ENCODE results near the gene FN1.

The FN1 gene

GRCh38 chr2:215384710-215385109 is 51.2 kb downstream of the FN1 start:
- TF ChIP-seq CTCF (conservative IDR thresholded peaks at IDR 0.05): no peak
- no peak for TF ChIP-seq ZFX (IDR thresholded peaks at IDR 0.05)
- no peak overlapping the region for H3K27ac ChIP-seq

GRCh38 chr2:215383652-215384279 is 52.1 kb downstream of the FN1 start:
- TF ChIP-seq CTCF (conservative IDR thresholded peaks at IDR 0.05): no peak
- no peak for TF ChIP-seq ZFX (IDR thresholded peaks at IDR 0.05)
- no peak overlapping the region for H3K27ac ChIP-seq

- TF ChIP-seq ZFX (IDR thresholded peaks at IDR 0.05) (no peak), CTCF (conservative IDR thresholded peaks at IDR 0.05) (no peak)
These were observed 53.4 kb downstream of the FN1 start for GRCh38 chr2:215382480-215382879.

GRCh38 chr2:215382011-215382410 is 53.9 kb downstream of the FN1 start:
- no peak for TF ChIP-seq ZFX (IDR thresholded peaks at IDR 0.05)
- TF ChIP-seq CTCF (conservative IDR thresholded peaks at IDR 0.05): no peak
- H3K27ac ChIP-seq: no peak overlapping the region

More at GRCh38 chr2:215382480-215382879, 53.4 kb downstream of the FN1 start:
- no peak overlapping the region for H3K27ac ChIP-seq

GRCh38 chr2:215380699-215381098 is 55.2 kb downstream of the FN1 start:
- TF ChIP-seq CTCF (conservative IDR thresholded peaks at IDR 0.05): no peak
- TF ChIP-seq ZFX (IDR thresholded peaks at IDR 0.05): no peak
- H3K27ac ChIP-seq: no peak overlapping the region

GRCh38 chr2:215379948-215380347 is 55.9 kb downstream of the FN1 start:
- no peak for TF ChIP-seq CTCF (conservative IDR thresholded peaks at IDR 0.05)
- no peak for TF ChIP-seq ZFX (IDR thresholded peaks at IDR 0.05)
- H3K27ac ChIP-seq: no peak overlapping the region

- H3K27ac ChIP-seq: no peak overlapping the region
- no peak for TF ChIP-seq CTCF (conservative IDR thresholded peaks at IDR 0.05)
- TF ChIP-seq ZFX (IDR thresholded peaks at IDR 0.05): no peak
These were observed 56.8 kb downstream of the FN1 start for GRCh38 chr2:215379039-215379438.

All from C4-2B (cell line).